GM12878 (cell line): Measurements from ENCODE around the gene C20orf202.

ENCODE experiments used
- ASH2L ChIP-seq: fragments of 300-600, 200-600 bp; sonication (generic); IDR thresholded peaks from 2 replicates; pipeline ENCODE4 v1.6.1; 2017; ENCODE audit warnings: low read depth, mild to moderate bottlenecking, borderline replicate concordance
- CBX5 ChIP-seq: sonication (generic); IDR thresholded peaks from 2 replicates; pipeline ENCODE4 v1.6.1; 2016; ENCODE audit warnings: low read depth, moderate library complexity, mild to moderate bottlenecking, inconsistent platforms
- CREB1 ChIP-seq: IDR thresholded peaks from 2 replicates; pipeline ENCODE4 v1.6.1; 2012; ENCODE audit warnings: low read depth, mild to moderate bottlenecking, inconsistent platforms
- CTCF ChIP-seq, 3 experiments: IDR thresholded peaks in 2 of 3; conservative IDR thresholded peaks in 1 of 3; 2 replicates each; pipeline ENCODE4 v1.5.1; 2011; ENCODE audit warnings: low read depth in 3 of 3, low read length in 3 of 3, mild to moderate bottlenecking in 3 of 3, control low read depth in 2 of 3, moderate library complexity in 2 of 3, inconsistent platforms in 1 of 3, mixed read lengths in 1 of 3; ENCODE audit not compliant: control insufficient read depth in 2 of 3, insufficient read depth in 1 of 3; ENCODE audit errors: extremely low read depth in 1 of 3
- JUNB ChIP-seq: IDR thresholded peaks from 2 replicates; pipeline ENCODE4 v1.6.1; 2016; ENCODE audit warnings: antibody characterized with exemption, mild to moderate bottlenecking
- MYC ChIP-seq: IDR thresholded peaks from 2 replicates; pipeline ENCODE4 v1.6.1; 2011; ENCODE audit warnings: mild to moderate bottlenecking, low read length, moderate library complexity, inconsistent platforms; ENCODE audit not compliant: insufficient read depth, insufficient replicate concordance, insufficient read length, severe bottlenecking
- NRF1 ChIP-seq: conservative IDR thresholded peaks from 2 replicates; pipeline ENCODE4 v1.6.1; 2011; ENCODE audit warnings: mild to moderate bottlenecking, low read depth, low read length, improper control_type of control experiment
- POLR2A ChIP-seq: IDR thresholded peaks from 2 replicates; pipeline ENCODE4 v1.6.1; 2011; ENCODE audit warnings: low read depth, mild to moderate bottlenecking, low read length
- POLR2AphosphoS2 ChIP-seq: IDR thresholded peaks from 2 replicates; pipeline ENCODE4 v1.6.1; 2011; ENCODE audit warnings: low read depth, mild to moderate bottlenecking, low read length, improper control_type of control experiment, moderate library complexity
- POLR2AphosphoS5 ChIP-seq: IDR thresholded peaks from 2 replicates; pipeline ENCODE4 v1.6.1; 2011; ENCODE audit warnings: mild to moderate bottlenecking, low read length, inconsistent platforms
- RAD51 ChIP-seq: fragments of 450-650 bp; IDR thresholded peaks from 2 replicates; pipeline ENCODE4 v1.6.1; 2016; ENCODE audit warnings: moderate library complexity, mild to moderate bottlenecking, inconsistent platforms
- RELA ChIP-seq: fragments of 450-650 bp; IDR thresholded peaks from 2 replicates; pipeline ENCODE4 v1.8.0; 2014; ENCODE audit warnings: borderline replicate concordance; ENCODE audit not compliant: partially characterized antibody
- YBX1 ChIP-seq: fragments of 450-650 bp; IDR thresholded peaks from 2 replicates; pipeline ENCODE4 v1.6.1; 2016; ENCODE audit warnings: antibody characterized with exemption
- ZNF274 ChIP-seq: IDR thresholded peaks from one replicate; pipeline ENCODE4 v1.8.0; 2011; ENCODE audit not compliant: insufficient read length, insufficient read depth

- TF ChIP-seq ZNF274 (no peak), POLR2A (no peak), CTCF (IDR thresholded peaks at IDR 0.05 in 2 of 3, conservative IDR thresholded peaks at IDR 0.05 in 1 of 3; ENCODE audit: control insufficient read depth in 2 of 3, extremely low read depth in 1 of 3, insufficient read depth in 1 of 3, low read depth in 3 of 3, low read length in 3 of 3) (no peak), RELA (no peak), CBX5 (no peak), ASH2L (no peak), POLR2AphosphoS5 (no peak), RAD51 (no peak), JUNB (no peak), YBX1 (no peak), CREB1 (no peak), NRF1 (no peak), MYC (no peak), POLR2AphosphoS2 (no peak)
Measured at GRCh38 chr20:1202762-1203504, at the start of gene C20orf202.
